Epithelial cell of esophagus (primary cell): ENCODE results near the gene METTL9.
A peak's percentile ranks its signal among the peaks of the same experiment; 100 is the strongest.

Source experiments
- DNase-seq: peaks from one replicate; pipeline ENCODE4 v3.0.0; 2010; ENCODE audit warnings: low read depth
- H3K4me3 ChIP-seq: 2 replicates; pipeline ENCODE4 v1.5.1; 2011; ENCODE audit warnings: mild to moderate bottlenecking, low read length, control low read depth
- TF ChIP-seq, protein P1 (sequence below): IDR thresholded peaks from 2 replicates; pipeline ENCODE4 v1.5.1; 2011; ENCODE audit warnings: low read depth, mild to moderate bottlenecking, low read length, control low read depth, inconsistent platforms; ENCODE audit not compliant: insufficient read depth; ENCODE audit errors: missing control alignments

Gene METTL9

DNA sequence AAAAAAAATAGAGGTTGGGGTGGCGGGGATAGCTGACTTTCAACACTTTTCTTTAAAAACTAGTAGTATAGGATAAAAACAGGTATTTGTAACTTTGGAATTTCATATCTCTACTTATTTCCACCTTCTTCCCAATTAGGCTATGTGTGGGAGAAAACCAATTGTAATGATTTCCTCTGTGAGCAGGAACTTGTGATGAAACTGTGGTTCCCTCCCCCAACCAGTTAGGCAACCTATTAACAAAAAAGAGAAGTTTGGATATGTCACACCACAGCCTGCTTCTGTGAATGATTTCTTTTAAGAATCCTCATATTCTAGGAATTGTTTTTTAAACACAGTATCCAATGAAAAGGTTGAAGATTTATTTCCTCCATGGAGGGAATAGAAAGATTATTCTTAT is 51.1 kb downstream of the METTL9 start:
- TF ChIP-seq, protein P1, sequence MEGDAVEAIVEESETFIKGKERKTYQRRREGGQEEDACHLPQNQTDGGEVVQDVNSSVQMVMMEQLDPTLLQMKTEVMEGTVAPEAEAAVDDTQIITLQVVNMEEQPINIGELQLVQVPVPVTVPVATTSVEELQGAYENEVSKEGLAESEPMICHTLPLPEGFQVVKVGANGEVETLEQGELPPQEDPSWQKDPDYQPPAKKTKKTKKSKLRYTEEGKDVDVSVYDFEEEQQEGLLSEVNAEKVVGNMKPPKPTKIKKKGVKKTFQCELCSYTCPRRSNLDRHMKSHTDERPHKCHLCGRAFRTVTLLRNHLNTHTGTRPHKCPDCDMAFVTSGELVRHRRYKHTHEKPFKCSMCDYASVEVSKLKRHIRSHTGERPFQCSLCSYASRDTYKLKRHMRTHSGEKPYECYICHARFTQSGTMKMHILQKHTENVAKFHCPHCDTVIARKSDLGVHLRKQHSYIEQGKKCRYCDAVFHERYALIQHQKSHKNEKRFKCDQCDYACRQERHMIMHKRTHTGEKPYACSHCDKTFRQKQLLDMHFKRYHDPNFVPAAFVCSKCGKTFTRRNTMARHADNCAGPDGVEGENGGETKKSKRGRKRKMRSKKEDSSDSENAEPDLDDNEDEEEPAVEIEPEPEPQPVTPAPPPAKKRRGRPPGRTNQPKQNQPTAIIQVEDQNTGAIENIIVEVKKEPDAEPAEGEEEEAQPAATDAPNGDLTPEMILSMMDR, result no peak
- peak; percentile 50 for DNase-seq
- H3K4me3 ChIP-seq, result no peak overlapping the region

DNA sequence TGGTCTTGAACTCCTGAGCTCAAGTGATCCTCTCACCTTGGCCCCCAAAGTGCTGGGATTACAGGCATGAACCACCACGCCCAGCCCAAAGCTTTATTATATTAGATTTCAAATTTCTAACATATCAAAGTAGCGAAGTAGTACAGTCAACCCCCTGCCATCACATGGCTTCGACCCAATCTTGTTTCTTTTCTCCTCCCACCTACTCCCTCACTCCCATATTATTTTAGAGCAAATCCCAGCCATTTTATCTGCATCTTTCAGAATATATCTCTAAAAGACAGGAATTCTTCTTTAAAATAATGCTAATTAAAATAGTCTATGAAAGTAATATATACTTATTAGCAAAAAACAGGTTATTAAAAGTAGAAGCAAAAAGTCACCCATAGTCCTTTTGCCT is 52.1 kb downstream of the METTL9 start:
- no peak overlapping the region for H3K4me3 ChIP-seq
- no peak for DNase-seq
- TF ChIP-seq, protein P1, result no peak

DNA sequence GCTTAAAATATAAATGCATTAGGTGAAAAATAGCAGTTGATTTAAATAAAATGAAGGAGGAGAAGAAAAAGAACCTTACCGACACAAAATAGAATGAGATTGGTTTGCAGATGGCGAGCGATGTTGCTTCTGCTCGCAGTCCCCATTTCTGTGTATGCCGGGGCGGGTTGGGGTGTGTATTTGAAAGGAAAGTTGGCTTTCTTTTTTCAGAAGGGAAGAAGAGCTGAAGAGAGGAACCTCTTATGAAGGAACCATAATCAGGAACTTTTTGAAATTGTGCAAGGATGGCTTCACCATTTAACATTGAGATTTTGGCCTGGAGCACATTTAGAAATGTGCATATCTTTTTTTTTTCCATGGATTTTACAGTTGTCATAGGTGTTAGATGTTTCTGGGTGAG is 53.1 kb downstream of the METTL9 start, which contains the start of gene IGSF6:
Gene IGSF6 (minus strand): TSS at position 156 of the 400 bp plus-strand sequence. CDS start 10 bp downstream, at position 146.
- no peak within 1 kb of the TSS for H3K4me3 ChIP-seq
- no peak for DNase-seq
- TF ChIP-seq, protein P1, result no peak

DNA sequence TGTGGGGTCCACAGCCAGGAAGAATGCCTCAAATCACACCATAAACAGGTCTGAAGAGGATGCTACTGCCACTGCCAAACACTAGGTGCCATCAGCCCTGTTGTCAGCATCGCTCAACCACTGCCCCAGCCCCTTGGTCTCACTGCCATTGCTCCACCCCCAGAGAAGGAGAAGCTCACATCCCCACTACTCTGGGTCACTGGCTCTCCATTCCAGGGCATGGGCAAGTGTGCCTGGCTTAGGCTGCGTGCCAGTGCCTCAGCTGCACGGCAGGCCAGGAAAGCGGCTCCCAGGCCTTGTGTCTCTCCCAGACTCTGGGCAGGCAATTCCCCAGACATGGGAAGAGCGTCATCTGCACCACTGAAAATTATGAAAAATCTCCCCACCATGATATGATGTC is 54.2 kb downstream of the METTL9 start:
- H3K4me3 ChIP-seq, result no peak overlapping the region
- DNase-seq, result no peak
- TF ChIP-seq, protein P1, result no peak

DNA sequence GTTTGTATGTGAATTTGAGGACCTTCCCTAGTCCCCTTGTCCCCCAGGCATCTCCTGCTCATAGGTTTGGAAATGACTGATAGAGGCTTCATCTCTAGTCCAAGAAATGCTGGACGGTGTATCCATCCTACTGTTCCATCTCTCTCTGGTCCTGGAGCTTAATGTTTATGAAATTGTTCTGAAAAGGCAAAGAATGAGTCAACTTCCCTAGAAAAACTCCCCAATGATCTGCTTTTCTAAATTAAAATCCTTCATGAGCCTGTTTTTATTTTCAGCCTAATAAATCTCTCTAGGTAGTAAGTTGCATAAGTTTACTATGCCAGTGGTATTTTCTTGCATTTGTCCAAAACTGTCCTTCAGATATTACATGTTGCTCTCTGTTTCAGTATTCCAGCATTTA is 55.1 kb downstream of the METTL9 start:
- H3K4me3 ChIP-seq, result no peak overlapping the region
- no peak for DNase-seq
- TF ChIP-seq, protein P1, result no peak

DNA sequence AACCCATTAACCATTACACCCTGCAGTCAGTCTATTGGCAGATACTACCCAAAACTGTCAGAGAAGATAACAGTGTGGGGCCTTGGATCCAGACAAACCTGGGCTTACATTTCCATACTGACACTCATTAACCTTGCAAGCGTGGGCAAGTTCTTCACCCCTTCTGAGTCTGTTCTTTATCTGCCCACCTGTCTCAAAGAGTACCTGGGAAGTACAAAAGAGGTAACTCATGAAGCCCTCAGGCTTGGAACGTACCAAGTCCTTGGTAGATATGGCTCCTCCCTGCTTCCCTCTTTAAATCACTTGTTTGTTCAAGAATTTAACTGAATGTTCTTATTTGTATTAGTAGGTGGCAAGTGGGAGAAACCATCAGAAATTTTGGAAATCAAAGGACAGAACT is 55.5 kb downstream of the METTL9 start:
- no peak overlapping the region for H3K4me3 ChIP-seq
- DNase-seq, result peak; percentile 48
- TF ChIP-seq, protein P1, result no peak
